Lower leg skin (tissue), 3 donors: ENCODE results near the gene TYW1B.
"Not testable (repeated sequence)": the region's sequence is repeated elsewhere in the genome, so short reads cannot be mapped to it uniquely, and the experiment has no call there.

Experiments
- POLR2A ChIP-seq, 2 donors: fragments of 450-650 bp; IDR thresholded peaks; one replicate each; pipeline ENCODE4 v1.6.1; 2016 to 2017; ENCODE audit warnings: antibody characterized with exemption in 2 of 2, mild to moderate bottlenecking in 1 of 2, moderate library complexity in 1 of 2
- TF ChIP-seq, protein P1 (sequence below), 3 donors: fragments of 450-650 bp; IDR thresholded peaks; one replicate each; pipeline ENCODE4 v1.5.1; 2016; ENCODE audit warnings: antibody characterized with exemption in 3 of 3, mild to moderate bottlenecking in 3 of 3, moderate library complexity in 2 of 3

- TF ChIP-seq, protein P1, sequence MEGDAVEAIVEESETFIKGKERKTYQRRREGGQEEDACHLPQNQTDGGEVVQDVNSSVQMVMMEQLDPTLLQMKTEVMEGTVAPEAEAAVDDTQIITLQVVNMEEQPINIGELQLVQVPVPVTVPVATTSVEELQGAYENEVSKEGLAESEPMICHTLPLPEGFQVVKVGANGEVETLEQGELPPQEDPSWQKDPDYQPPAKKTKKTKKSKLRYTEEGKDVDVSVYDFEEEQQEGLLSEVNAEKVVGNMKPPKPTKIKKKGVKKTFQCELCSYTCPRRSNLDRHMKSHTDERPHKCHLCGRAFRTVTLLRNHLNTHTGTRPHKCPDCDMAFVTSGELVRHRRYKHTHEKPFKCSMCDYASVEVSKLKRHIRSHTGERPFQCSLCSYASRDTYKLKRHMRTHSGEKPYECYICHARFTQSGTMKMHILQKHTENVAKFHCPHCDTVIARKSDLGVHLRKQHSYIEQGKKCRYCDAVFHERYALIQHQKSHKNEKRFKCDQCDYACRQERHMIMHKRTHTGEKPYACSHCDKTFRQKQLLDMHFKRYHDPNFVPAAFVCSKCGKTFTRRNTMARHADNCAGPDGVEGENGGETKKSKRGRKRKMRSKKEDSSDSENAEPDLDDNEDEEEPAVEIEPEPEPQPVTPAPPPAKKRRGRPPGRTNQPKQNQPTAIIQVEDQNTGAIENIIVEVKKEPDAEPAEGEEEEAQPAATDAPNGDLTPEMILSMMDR (IDR thresholded peaks at IDR 0.05): not testable (repeated sequence)
- not testable (repeated sequence) for TF ChIP-seq POLR2A (IDR thresholded peaks at IDR 0.05)
Measured at GRCh38 chr7:72730815-72731214, 97.2 kb downstream of the TYW1B start.
